Hepatocyte (in vitro differentiated cells): Measurements from ENCODE around the gene APOB.

Source experiments
- CTCF ChIP-seq: fragments of 200-600 bp; sonication (generic); IDR thresholded peaks from 2 replicates; pipeline ENCODE4 v1.5.1; 2016; ENCODE audit warnings: antibody characterized with exemption, mild to moderate bottlenecking; ENCODE audit not compliant: poor library complexity
- EZH2phosphoT487 ChIP-seq: fragments of 200-600 bp; sonication (generic); IDR thresholded peaks from one replicate; pipeline ENCODE4 v1.6.1; 2018; ENCODE audit warnings: antibody characterized with exemption, mild to moderate bottlenecking, low read depth, moderate library complexity; ENCODE audit not compliant: unreplicated experiment, severe bottlenecking

GRCh38 chr2:21047141-21048009 lies 3.5 kb upstream of the APOB start:
- no peak for TF ChIP-seq CTCF
- no peak for TF ChIP-seq EZH2phosphoT487
